ENCODE results near the gene NSD1.

- no peak for TF ChIP-seq CBX8 (IDR thresholded peaks at IDR 0.05; ENCODE audit: borderline replicate concordance, low read depth, low read length)
- TF ChIP-seq SAP30 (IDR thresholded peaks at IDR 0.05; ENCODE audit: insufficient read depth, insufficient replicate concordance, low read length) = no peak
- 0 out of 3 replicates have a peak, but pooled peaks of 1 of the 2 experiments have one; percentile 2 for TF ChIP-seq POLR2A (IDR thresholded peaks at IDR 0.05; ENCODE audit: control extremely low read depth in 1 of 2, low read depth in 2 of 2, low read length in 2 of 2)
Measured at GRCh38 chr5:177300951-177301350, 167.4 kb downstream of the NSD1 start.
